IMR-90 (cell line): ENCODE data around the gene TCERG1L. TPM values are rescaled to one million over a fixed set of nuclear protein-coding genes. Genes with fewer than 3 reads are reported as not detected.

Source experiments
- ATAC-seq: fragments of 200-7000 bp; cut with Tn5 transposase; 2 replicates; pipeline ENCODE4 v1.9.1; 2020; ENCODE audit warnings: low read depth, mild to moderate bottlenecking, moderate library complexity
- BruUV-seq: library from RNA; stranded (reverse); fragments of 400-500 nt; replicated peaks from 2 replicates; lab custom pipeline; 2021; lab: Mats Ljungman, UMichigan
- CTCF ChIA-PET: fragments of 300-600 bp; formaldehyde crosslinking; extraction: SDS; loops from one replicate; lab custom pipeline; 2021; ENCODE audit warnings: antibody characterized with exemption; lab: Yijun Ruan, JAX
- POLR2A ChIA-PET: fragments of 300-600 bp; sonication (Branson Sonifier 250); formaldehyde crosslinking; loops from one replicate; lab custom pipeline; 2022; ENCODE audit warnings: antibody characterized with exemption; ENCODE audit not compliant: unreplicated experiment; lab: Charles Lee
- DNase-seq: peaks from one replicate; pipeline ENCODE4 v3.0.0; 2013
- H2AFZ ChIP-seq: replicated peaks from 2 replicates; pipeline ENCODE3; 2013; ENCODE audit warnings: low read length, mild to moderate bottlenecking; ENCODE audit not compliant: poor library complexity
- H2AK5ac ChIP-seq: 2 replicates; pipeline ENCODE4 v1.6.1; 2013; ENCODE audit warnings: low read depth, low read length, inconsistent platforms
- H2AK9ac ChIP-seq: replicated peaks from 2 replicates; pipeline ENCODE3; 2013; ENCODE audit warnings: mild to moderate bottlenecking, low read depth, low read length, moderate library complexity; ENCODE audit not compliant: poor library complexity
- H2BK120ac ChIP-seq: 2 replicates; pipeline ENCODE4 v1.6.1; 2013; ENCODE audit warnings: low read depth, low read length, inconsistent platforms
- H2BK15ac ChIP-seq: 3 replicates; pipeline ENCODE4 v1.6.1; 2013; ENCODE audit warnings: low read depth, low read length, inconsistent platforms
- H2BK20ac ChIP-seq: 2 replicates; pipeline ENCODE4 v1.6.1; 2013; ENCODE audit warnings: low read depth, mild to moderate bottlenecking, inconsistent platforms, low read length, moderate library complexity
- H2BK5ac ChIP-seq: 2 replicates; pipeline ENCODE4 v1.6.1; 2013; ENCODE audit warnings: mild to moderate bottlenecking, low read depth, low read length, inconsistent platforms; ENCODE audit not compliant: poor library complexity, severe bottlenecking
- H3K14ac ChIP-seq: replicated peaks from 2 replicates; pipeline ENCODE4 v1.6.1; 2013; ENCODE audit warnings: low read depth, low read length, inconsistent platforms
- H3K18ac ChIP-seq: 2 replicates; pipeline ENCODE4 v1.6.1; 2013; ENCODE audit warnings: low read depth, low read length, control low read depth
- H3K23ac ChIP-seq: 2 replicates; pipeline ENCODE4 v1.6.1; 2013; ENCODE audit warnings: low read depth, low read length, inconsistent platforms
- H3K27ac ChIP-seq: 2 replicates; pipeline ENCODE4 v1.5.1; 2013; ENCODE audit warnings: mild to moderate bottlenecking, control low read depth, low read length; ENCODE audit not compliant: insufficient read depth
- H3K27me3 ChIP-seq: 2 replicates; pipeline ENCODE4 v1.6.1; 2013; ENCODE audit warnings: low read length; ENCODE audit not compliant: control insufficient read depth, insufficient read depth
- H3K36me3 ChIP-seq: 2 replicates; pipeline ENCODE4 v1.6.1; 2013; ENCODE audit warnings: low read length, mixed read lengths; ENCODE audit not compliant: control insufficient read depth, insufficient read depth
- H3K4ac ChIP-seq: 2 replicates; pipeline ENCODE4 v1.6.1; 2013; ENCODE audit warnings: low read depth, low read length, inconsistent platforms
- H3K4me1 ChIP-seq: 2 replicates; pipeline ENCODE4 v1.6.1; 2013; ENCODE audit warnings: low read length, mixed read lengths; ENCODE audit not compliant: control insufficient read depth, insufficient read depth
- H3K4me2 ChIP-seq: 2 replicates; pipeline ENCODE4 v1.6.1; 2013; ENCODE audit warnings: low read depth, mild to moderate bottlenecking, control low read depth, low read length, moderate library complexity
- H3K4me3 ChIP-seq: 2 replicates; pipeline ENCODE4 v1.5.1; 2013; ENCODE audit warnings: low read depth, mild to moderate bottlenecking, control low read depth, low read length, moderate library complexity; ENCODE audit not compliant: insufficient read depth
- H3K56ac ChIP-seq: 2 replicates; pipeline ENCODE4 v1.6.1; 2013; ENCODE audit warnings: low read length, inconsistent platforms; ENCODE audit not compliant: insufficient read depth; ENCODE audit errors: extremely low read depth
- H3K79me1 ChIP-seq, 2 experiments: 2 replicates each; pipeline ENCODE4 v1.6.1; 2013; ENCODE audit warnings: low read length in 2 of 2, inconsistent platforms in 1 of 2, low read depth in 1 of 2
- H3K9ac ChIP-seq: 2 replicates; pipeline ENCODE4 v1.6.1; 2013; ENCODE audit warnings: low read depth, low read length, control low read depth
- H3K9me1 ChIP-seq: 2 replicates; pipeline ENCODE4 v1.6.1; 2013; ENCODE audit warnings: low read length, inconsistent platforms; ENCODE audit not compliant: insufficient read depth
- H3K9me3 ChIP-seq: 2 replicates; pipeline ENCODE4 v1.6.1; 2013; ENCODE audit warnings: low read length; ENCODE audit not compliant: control insufficient read depth, insufficient read depth
- H4K20me1 ChIP-seq: 2 replicates; pipeline ENCODE4 v1.6.1; 2013; ENCODE audit warnings: low read length, inconsistent platforms; ENCODE audit not compliant: insufficient read depth
- H4K5ac ChIP-seq: 2 replicates; pipeline ENCODE4 v1.6.1; 2013; ENCODE audit warnings: mild to moderate bottlenecking, low read depth, low read length, control low read depth
- H4K8ac ChIP-seq, 2 experiments: 2 replicates each; pipeline ENCODE4 v1.6.1; 2013; ENCODE audit warnings: low read depth in 2 of 2, low read length in 2 of 2, control low read depth in 1 of 2, inconsistent platforms in 1 of 2
- H4K91ac ChIP-seq: 2 replicates; pipeline ENCODE4 v1.6.1; 2013; ENCODE audit warnings: low read depth, low read length, inconsistent platforms; ENCODE audit not compliant: insufficient read depth
- BHLHE40 ChIP-seq: fragments of 150-350 bp; IDR thresholded peaks from 2 replicates; pipeline ENCODE4 v1.6.1; 2016; ENCODE audit warnings: mild to moderate bottlenecking, low read depth, low read length
- CEBPB ChIP-seq: IDR thresholded peaks from 2 replicates; pipeline ENCODE4 v1.6.1; 2012; ENCODE audit warnings: low read depth, low read length, improper control_type of control experiment
- CHD1 ChIP-seq: IDR thresholded peaks from 2 replicates; pipeline ENCODE4 v1.6.1; 2012; ENCODE audit warnings: low read depth, low read length, improper control_type of control experiment
- FOS ChIP-seq: fragments of 150-350 bp; IDR thresholded peaks from 2 replicates; pipeline ENCODE4 v1.6.1; 2016; ENCODE audit warnings: low read depth, low read length
- MAFK ChIP-seq: IDR thresholded peaks from 2 replicates; pipeline ENCODE4 v1.6.1; 2012; ENCODE audit warnings: low read depth, low read length, improper control_type of control experiment
- MAZ ChIP-seq: IDR thresholded peaks from 2 replicates; pipeline ENCODE4 v1.6.1; 2012; ENCODE audit warnings: low read depth, mild to moderate bottlenecking, low read length, improper control_type of control experiment, moderate library complexity, borderline replicate concordance
- MXI1 ChIP-seq: IDR thresholded peaks from 2 replicates; pipeline ENCODE4 v1.6.1; 2012; ENCODE audit warnings: low read depth, mild to moderate bottlenecking, low read length, moderate library complexity, borderline replicate concordance
- POLR2A ChIP-seq: IDR thresholded peaks from 2 replicates; pipeline ENCODE4 v1.6.1; 2012; ENCODE audit warnings: mild to moderate bottlenecking, low read depth, low read length
- RAD21 ChIP-seq: IDR thresholded peaks from 2 replicates; pipeline ENCODE4 v1.6.1; 2012; ENCODE audit warnings: low read length, improper control_type of control experiment
- RCOR1 ChIP-seq: IDR thresholded peaks from 2 replicates; pipeline ENCODE4 v1.6.1; 2012; ENCODE audit warnings: mild to moderate bottlenecking, low read length, improper control_type of control experiment; ENCODE audit not compliant: insufficient replicate concordance
- RFX5 ChIP-seq: IDR thresholded peaks from 2 replicates; pipeline ENCODE4 v1.8.0; 2012; ENCODE audit warnings: low read depth, mild to moderate bottlenecking, low read length, moderate library complexity
- SMC3 ChIP-seq: fragments of 150-350 bp; IDR thresholded peaks from 2 replicates; pipeline ENCODE4 v1.6.1; 2016; ENCODE audit warnings: low read depth, mild to moderate bottlenecking, antibody characterized with exemption, low read length, moderate library complexity
- WGBS, 2 experiments: methylation state at CpG; one replicate each; pipeline versions ENCODE4 v1.1.5 to v1.1.7; 2013; ENCODE audit warnings: missing lambda C conversion rate in 2 of 2; ENCODE audit not compliant: insufficient read length in 1 of 2; ENCODE audit errors: extremely low coverage in 2 of 2; 5-methylcytosine and 5-hydroxymethylcytosine counted together
- dilution Hi-C: fragments of 300-500 bp; cut with HindIII; formaldehyde crosslinking; loops from one replicate; pipeline ENCODE4 v1.14.3; 2018; ENCODE audit warnings: low sequenced_read_pairs; ENCODE audit not compliant: unreplicated experiment
- in situ Hi-C: fragments of 300-500 bp; cut with MboI; formaldehyde crosslinking; loops from 3 replicates; pipeline ENCODE4 v1.14.3; 2019; ENCODE audit warnings: low sequenced_read_pairs, inconsistent platforms, mixed read lengths
- intact Hi-C: fragments of 100-400 bp; cut with micrococcal nuclease; formaldehyde crosslinking; loops from 2 replicates; pipeline ENCODE4 v1.10.0; 2022
- polyA plus RNA-seq, 3 experiments: library from polyadenylated mRNA; depleted of rRNA; stranded (reverse); fragments of >200 nt; gene quantifications; 2 replicates each; pipeline ENCODE4 v1.2.3, GENCODE V29; 2012; ENCODE audit warnings: low replicate concordance in 1 of 3
- total RNA-seq: library from RNA; depleted of rRNA; stranded (reverse); fragments of >200 nt; gene quantifications from 2 replicates; pipeline ENCODE4 v1.2.3, GENCODE V29; 2012
- TF ChIP-seq, protein P1 (sequence below): fragments of 150-350 bp; IDR thresholded peaks from 2 replicates; pipeline ENCODE4 v1.6.1; 2017; ENCODE audit warnings: mild to moderate bottlenecking, antibody characterized with exemption, low read length, low read depth
- TF ChIP-seq, protein P2 (sequence below): conservative IDR thresholded peaks from 2 replicates; pipeline ENCODE4 v1.5.1; 2012; ENCODE audit warnings: mild to moderate bottlenecking, low read depth, low read length, improper control_type of control experiment
- TF ChIP-seq, protein P3 (sequence below): fragments of 150-350 bp; IDR thresholded peaks from 2 replicates; pipeline ENCODE4 v1.6.1; 2016; ENCODE audit warnings: low read depth, mild to moderate bottlenecking, low read length, moderate library complexity, borderline replicate concordance

TCERG1L gene
- total and polyA plus RNA-seq, 2 of the 4 experiments (the other 2 are of a cell fraction) = not detected

DNA sequence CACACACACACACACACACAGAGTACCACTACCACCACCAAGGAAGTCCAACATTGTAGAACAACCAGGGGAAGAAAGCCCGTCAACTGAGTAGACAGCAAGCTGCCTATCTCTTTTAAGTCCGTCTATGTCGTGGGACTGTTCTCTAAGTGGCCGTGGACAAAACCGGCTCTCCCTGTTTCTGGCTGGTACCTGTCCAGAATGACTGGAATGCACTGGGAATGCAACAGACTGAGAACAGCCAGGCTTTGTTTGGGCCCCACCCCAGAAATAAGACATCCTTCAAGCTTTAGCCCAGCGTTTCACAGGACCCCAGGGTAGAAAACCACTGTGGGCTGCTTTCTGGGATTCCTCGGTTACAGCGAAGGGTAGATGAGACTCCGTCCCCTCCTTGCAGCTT, 203.6 kb downstream of the TCERG1L start:
- ATAC-seq = no peak
- Histone ChIP-seq H3K27me3 (no peaks in the 10 kb centered on the region), H3K9me1 (no peaks in the 10 kb centered on the region)

More for the DNA sequence above, 203.6 kb downstream of the TCERG1L start:
- Histone ChIP-seq H2BK20ac (no peak overlapping the region), H3K4me1 (no peaks in the 10 kb centered on the region), H3K18ac (no peak overlapping the region), H2BK15ac (no peak overlapping the region), H3K23ac (no peak overlapping the region), H3K27ac (no peak overlapping the region), H3K14ac (no peak overlapping the region), H3K79me1 (no peaks in the 10 kb centered on the region), H4K8ac (no peak overlapping the region), H2BK5ac (no peak overlapping the region), H2AK5ac (no peak overlapping the region), H3K9me3 (peaks cover 41% of the 10 kb centered on the region), H3K4me2 (no peak overlapping the region), H3K4me3 (no peak overlapping the region), H2AFZ (no peak overlapping the region), H3K4ac (no peak overlapping the region), H3K36me3 (no peaks in the 10 kb centered on the region), H2BK120ac (no peak overlapping the region), H4K91ac (no peak overlapping the region), H3K9ac (no peak overlapping the region), H4K5ac (no peak overlapping the region), H4K20me1 (no peaks in the 10 kb centered on the region), H3K56ac (no peak overlapping the region), H2AK9ac (no peak overlapping the region)
- in situ Hi-C loops (no loop called here), intact Hi-C loops (no loop called here), dilution Hi-C loops (no loop called here)
- ChIA-PET CTCF (no interaction called here), POLR2A (no interaction called here)
- no TSS peak for BruUV-seq
- DNase-seq = no peak
- TF ChIP-seq POLR2A = no peak
- no peak for TF ChIP-seq CHD1
- no peak for TF ChIP-seq FOS
- no peak for TF ChIP-seq MAZ
- TF ChIP-seq, protein P1, sequence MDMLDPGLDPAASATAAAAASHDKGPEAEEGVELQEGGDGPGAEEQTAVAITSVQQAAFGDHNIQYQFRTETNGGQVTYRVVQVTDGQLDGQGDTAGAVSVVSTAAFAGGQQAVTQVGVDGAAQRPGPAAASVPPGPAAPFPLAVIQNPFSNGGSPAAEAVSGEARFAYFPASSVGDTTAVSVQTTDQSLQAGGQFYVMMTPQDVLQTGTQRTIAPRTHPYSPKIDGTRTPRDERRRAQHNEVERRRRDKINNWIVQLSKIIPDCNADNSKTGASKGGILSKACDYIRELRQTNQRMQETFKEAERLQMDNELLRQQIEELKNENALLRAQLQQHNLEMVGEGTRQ = no peak
- TF ChIP-seq RCOR1 = no peak
- no peak for TF ChIP-seq RAD21
- TF ChIP-seq RFX5 = no peak
- no peak for TF ChIP-seq CEBPB
- TF ChIP-seq, protein P2, sequence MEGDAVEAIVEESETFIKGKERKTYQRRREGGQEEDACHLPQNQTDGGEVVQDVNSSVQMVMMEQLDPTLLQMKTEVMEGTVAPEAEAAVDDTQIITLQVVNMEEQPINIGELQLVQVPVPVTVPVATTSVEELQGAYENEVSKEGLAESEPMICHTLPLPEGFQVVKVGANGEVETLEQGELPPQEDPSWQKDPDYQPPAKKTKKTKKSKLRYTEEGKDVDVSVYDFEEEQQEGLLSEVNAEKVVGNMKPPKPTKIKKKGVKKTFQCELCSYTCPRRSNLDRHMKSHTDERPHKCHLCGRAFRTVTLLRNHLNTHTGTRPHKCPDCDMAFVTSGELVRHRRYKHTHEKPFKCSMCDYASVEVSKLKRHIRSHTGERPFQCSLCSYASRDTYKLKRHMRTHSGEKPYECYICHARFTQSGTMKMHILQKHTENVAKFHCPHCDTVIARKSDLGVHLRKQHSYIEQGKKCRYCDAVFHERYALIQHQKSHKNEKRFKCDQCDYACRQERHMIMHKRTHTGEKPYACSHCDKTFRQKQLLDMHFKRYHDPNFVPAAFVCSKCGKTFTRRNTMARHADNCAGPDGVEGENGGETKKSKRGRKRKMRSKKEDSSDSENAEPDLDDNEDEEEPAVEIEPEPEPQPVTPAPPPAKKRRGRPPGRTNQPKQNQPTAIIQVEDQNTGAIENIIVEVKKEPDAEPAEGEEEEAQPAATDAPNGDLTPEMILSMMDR = no peak
- TF ChIP-seq, protein P3, sequence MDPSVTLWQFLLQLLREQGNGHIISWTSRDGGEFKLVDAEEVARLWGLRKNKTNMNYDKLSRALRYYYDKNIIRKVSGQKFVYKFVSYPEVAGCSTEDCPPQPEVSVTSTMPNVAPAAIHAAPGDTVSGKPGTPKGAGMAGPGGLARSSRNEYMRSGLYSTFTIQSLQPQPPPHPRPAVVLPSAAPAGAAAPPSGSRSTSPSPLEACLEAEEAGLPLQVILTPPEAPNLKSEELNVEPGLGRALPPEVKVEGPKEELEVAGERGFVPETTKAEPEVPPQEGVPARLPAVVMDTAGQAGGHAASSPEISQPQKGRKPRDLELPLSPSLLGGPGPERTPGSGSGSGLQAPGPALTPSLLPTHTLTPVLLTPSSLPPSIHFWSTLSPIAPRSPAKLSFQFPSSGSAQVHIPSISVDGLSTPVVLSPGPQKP = no peak
- no peak for TF ChIP-seq BHLHE40
- TF ChIP-seq SMC3 = no peak
- no peak for TF ChIP-seq MAFK
- no peak for TF ChIP-seq MXI1
- WGBS, 2 experiments = 90% methylated on average over 5 of the region's 9 CpGs; no CpG with 5 or more reads in 1 of the 2 experiments
